Omental fat pad (tissue), 4 donors: ENCODE data around the gene MAP3K5. TPM values are rescaled to one million over a fixed set of nuclear protein-coding genes. Genes with fewer than 3 reads are reported as not detected.
A peak's percentile ranks its signal among the peaks of the same experiment; 100 is the strongest.

Experiments used
- ATAC-seq: fragments of 150-250 bp; one replicate; pipeline ENCODE4 v1.9.1; 2016; ENCODE audit warnings: mild to moderate bottlenecking, moderate library complexity; ENCODE audit not compliant: low FRiP score
- DNase-seq: peaks from one replicate; pipeline ENCODE4 v3.0.0-alpha.2; 2019; ENCODE audit warnings: low spot score
- total RNA-seq, 4 donors: library from RNA; depleted of rRNA; stranded (reverse); fragments of >200 nt; gene quantifications; one replicate each; pipeline ENCODE4 v1.1.0, GENCODE V29; 2016
- TF ChIP-seq, protein P1 (sequence below), 3 donors: fragments of 450-650 bp; IDR thresholded peaks; one replicate each; pipeline ENCODE4 v1.5.1; 2016 to 2017; ENCODE audit warnings: antibody characterized with exemption in 3 of 3, mild to moderate bottlenecking in 3 of 3, moderate library complexity in 2 of 3

Gene MAP3K5
- total RNA-seq, 4 donors from 2014 or later: 31.4 to 53.0 (median 47.2) TPM

DNA sequence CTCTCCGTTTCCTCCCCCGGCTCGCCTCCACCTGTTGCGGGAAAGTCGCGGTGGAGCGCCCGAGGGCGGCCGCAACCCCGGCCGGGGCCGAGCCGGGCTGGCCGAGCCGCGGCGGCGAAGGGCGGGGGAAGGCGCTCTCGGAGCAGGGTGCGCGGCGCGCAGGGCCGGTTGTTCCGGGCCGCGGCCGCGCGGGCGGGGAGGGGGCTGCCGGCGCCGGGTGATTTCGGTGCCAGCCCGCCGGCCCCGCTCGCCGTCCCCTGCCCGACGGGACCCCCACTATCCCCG lies 242.3 kb downstream of the MAP3K5 start:
- DNase-seq (no peak), ATAC-seq (peak; percentile 77)
- TF ChIP-seq, protein P1, sequence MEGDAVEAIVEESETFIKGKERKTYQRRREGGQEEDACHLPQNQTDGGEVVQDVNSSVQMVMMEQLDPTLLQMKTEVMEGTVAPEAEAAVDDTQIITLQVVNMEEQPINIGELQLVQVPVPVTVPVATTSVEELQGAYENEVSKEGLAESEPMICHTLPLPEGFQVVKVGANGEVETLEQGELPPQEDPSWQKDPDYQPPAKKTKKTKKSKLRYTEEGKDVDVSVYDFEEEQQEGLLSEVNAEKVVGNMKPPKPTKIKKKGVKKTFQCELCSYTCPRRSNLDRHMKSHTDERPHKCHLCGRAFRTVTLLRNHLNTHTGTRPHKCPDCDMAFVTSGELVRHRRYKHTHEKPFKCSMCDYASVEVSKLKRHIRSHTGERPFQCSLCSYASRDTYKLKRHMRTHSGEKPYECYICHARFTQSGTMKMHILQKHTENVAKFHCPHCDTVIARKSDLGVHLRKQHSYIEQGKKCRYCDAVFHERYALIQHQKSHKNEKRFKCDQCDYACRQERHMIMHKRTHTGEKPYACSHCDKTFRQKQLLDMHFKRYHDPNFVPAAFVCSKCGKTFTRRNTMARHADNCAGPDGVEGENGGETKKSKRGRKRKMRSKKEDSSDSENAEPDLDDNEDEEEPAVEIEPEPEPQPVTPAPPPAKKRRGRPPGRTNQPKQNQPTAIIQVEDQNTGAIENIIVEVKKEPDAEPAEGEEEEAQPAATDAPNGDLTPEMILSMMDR (IDR thresholded peaks at IDR 0.05): no peak

DNA sequence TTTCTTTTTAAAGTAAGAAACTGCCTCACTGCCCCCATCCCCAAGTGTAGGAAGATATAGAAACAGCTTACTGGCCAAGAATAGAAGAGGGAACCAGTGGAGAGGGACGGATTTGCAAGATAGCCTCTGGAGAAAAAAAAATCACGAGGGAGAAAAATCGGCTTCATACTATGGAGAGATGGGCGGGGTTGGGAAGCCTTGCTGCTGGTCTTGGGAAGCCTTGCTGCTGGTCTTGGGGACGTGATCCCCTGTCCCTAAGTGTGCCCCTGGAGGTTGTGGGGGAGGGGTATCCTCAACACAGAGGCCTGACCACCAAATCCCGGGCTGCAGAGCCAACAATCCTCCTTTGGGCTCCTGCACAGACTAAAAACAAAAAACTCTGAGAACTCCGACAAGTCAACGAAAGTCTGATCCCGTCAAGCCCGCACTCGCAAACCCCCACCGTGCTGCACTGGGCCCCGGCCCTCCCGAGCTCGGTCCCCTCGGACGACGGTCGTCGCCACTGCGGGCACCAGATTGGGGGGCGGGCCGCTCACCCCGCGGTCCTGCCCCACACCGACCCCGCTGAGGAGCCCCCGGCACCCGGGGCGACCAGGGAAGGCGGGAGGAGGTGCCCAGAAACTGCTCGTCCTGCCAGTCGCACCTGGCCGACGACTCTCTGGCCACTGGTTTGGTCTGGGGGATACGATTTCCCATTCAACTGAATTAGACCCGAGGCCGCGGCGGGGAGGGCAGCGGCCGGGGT lies 242.8 kb downstream of the MAP3K5 start:
- ATAC-seq (peak; percentile 45), DNase-seq (no peak)
- TF ChIP-seq, protein P1 (IDR thresholded peaks at IDR 0.05): no peak

DNA sequence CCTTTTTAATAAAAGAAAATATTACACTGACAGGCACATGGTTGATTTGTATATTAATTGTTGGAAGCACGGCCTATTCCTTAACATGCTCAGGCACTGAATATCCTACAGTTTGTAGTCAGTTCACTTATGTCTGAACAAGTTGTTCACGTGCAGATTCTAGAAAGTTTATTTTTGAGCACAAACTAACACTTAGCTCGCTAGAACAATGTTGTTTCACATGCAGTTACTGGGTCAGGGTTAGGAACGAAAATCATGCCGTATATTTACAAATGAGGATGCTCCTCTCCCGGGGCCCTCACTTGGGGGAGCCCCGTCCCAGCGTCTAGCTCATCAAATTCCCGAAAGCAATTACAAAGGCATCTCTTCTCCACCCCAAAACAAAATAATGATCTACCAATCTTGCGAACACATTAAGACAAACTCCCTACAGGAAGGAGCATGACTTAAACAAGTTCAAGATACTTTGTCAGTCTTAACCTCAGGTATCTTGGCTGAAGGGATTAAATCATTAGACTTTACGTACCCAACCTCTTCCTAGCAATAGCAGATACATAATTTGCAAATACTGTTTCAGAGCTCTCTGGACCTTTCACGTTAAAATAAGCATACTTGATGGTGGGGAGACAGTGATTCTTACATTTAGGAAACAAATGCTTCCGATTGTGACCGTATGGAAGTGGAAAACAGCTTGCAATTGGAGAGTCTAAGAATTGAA lies 243.5 kb downstream of the MAP3K5 start:
- ATAC-seq (no peak), DNase-seq (no peak)
- TF ChIP-seq, protein P1 (IDR thresholded peaks at IDR 0.05): no peak

DNA sequence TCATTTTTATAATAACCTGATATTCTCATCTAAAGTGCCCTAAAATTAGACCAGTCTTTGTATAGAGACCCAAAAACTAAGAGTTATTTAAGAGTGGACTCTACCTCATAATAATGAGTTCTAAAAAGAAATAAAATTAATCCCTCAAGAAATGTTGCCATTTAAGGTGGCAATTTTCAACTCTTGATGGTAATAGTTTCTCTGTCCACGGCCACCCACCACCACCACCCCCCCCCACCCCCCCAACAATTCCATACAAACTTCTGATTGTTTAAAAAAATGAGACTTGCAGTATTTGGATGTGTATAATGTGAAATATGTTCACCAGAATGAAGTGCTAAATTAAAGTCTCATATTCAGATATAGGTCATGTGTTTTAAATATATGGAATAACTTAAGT lies 244.4 kb downstream of the MAP3K5 start:
- ATAC-seq (no peak), DNase-seq (no peak)
- TF ChIP-seq, protein P1 (IDR thresholded peaks at IDR 0.05): no peak

DNA sequence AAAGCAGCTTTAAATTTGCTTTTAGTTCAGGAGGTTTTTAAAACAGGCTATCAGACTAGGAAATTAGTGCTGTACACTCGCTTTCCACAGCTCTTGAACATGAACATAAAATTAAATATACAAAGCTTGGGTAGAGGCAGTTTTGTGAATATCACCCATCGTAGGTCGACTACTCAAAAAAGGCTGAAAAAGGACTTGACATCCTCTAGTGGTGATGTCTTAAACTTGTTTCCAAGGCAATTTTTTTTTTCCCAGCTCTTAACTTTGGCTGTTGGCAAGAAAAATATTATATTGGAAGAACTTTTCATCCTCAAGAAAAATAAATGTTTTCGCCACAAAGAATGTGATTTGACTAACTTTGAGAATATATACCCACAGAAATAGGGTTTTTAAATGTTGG lies 244.9 kb downstream of the MAP3K5 start:
- ATAC-seq (no peak), DNase-seq (no peak)
- TF ChIP-seq, protein P1 (IDR thresholded peaks at IDR 0.05): no peak

DNA sequence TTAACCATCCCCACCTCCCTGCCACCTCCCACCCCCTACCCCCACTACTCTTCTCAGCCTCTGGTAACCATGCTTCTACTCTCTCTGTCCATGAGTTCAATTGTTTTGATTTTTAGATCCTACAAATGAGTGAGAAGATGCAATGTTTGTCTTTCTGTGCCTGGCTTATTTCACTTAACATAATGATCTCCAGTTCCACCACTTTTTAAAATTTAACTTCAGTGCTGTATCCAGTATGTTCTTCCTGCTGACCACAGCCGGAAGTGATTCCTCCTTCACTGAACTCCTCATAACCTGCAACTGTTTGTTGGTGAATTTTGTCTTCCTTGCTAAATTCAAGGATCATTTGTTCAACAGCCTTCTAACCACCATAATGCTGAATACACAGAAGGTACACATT lies 245.9 kb downstream of the MAP3K5 start:
- TF ChIP-seq, protein P1 (IDR thresholded peaks at IDR 0.05): no peak
- DNase-seq (no peak), ATAC-seq (no peak)

DNA sequence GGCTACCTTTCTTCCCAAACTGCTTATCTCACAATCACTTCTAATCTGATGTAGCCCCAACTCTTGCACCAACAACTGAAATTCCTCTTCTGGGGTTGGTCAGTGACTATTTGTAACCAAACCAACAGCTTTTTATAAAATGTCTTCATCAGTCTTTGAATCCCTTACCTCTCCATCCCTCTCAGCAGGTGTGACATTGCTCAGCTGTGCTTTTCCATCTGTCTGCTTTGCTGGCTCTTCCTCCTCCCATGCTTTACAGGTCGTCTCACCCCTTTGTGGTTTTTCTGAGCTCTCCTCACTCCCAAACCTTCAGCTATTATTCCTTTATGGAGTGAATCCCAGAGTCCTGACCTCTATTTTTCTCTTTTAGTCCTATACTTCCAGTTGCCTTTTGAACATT lies 248.0 kb downstream of the MAP3K5 start:
- ATAC-seq (no peak), DNase-seq (no peak)
- TF ChIP-seq, protein P1 (IDR thresholded peaks at IDR 0.05): no peak
